ENCODE results near the gene CAPN7.

- TF ChIP-seq YY1 (IDR thresholded peaks at IDR 0.05; ENCODE audit: low read depth) (no peak), REST (IDR thresholded peaks at IDR 0.05; ENCODE audit: low read depth) (no peak), NFIC (IDR thresholded peaks at IDR 0.05) (no peak), CREB1 (IDR thresholded peaks at IDR 0.05; ENCODE audit: low read depth) (no peak), EP300 (IDR thresholded peaks at IDR 0.05; ENCODE audit: borderline replicate concordance) (no peak), MAX (IDR thresholded peaks at IDR 0.05) (no peak), RAD21 (IDR thresholded peaks at IDR 0.05; ENCODE audit: low read depth) (no peak), FOXM1 (IDR thresholded peaks at IDR 0.05; ENCODE audit: borderline replicate concordance, low read depth) (no peak), TAF1 (IDR thresholded peaks at IDR 0.05; ENCODE audit: low read depth) (no peak), ZBTB7A (IDR thresholded peaks at IDR 0.05; ENCODE audit: low read depth) (no peak), EGR1 (IDR thresholded peaks at IDR 0.05) (no peak), USF1 (IDR thresholded peaks at IDR 0.05) (no peak), CEBPB (IDR thresholded peaks at IDR 0.05) (no peak), TCF12 (IDR thresholded peaks at IDR 0.05; ENCODE audit: low read depth) (no peak)
Observed at GRCh38 chr3:15265655-15266509, 59.8 kb downstream of the CAPN7 start.

All from Ishikawa (cell line).